ENCODE results near the gene COL11A2. TPM values are rescaled to one million over a fixed set of nuclear protein-coding genes. Genes with fewer than 3 reads are reported as not detected.

Gene COL11A2
- total RNA-seq, 1 donor from 2014 or later, result 0.65 TPM

DNA sequence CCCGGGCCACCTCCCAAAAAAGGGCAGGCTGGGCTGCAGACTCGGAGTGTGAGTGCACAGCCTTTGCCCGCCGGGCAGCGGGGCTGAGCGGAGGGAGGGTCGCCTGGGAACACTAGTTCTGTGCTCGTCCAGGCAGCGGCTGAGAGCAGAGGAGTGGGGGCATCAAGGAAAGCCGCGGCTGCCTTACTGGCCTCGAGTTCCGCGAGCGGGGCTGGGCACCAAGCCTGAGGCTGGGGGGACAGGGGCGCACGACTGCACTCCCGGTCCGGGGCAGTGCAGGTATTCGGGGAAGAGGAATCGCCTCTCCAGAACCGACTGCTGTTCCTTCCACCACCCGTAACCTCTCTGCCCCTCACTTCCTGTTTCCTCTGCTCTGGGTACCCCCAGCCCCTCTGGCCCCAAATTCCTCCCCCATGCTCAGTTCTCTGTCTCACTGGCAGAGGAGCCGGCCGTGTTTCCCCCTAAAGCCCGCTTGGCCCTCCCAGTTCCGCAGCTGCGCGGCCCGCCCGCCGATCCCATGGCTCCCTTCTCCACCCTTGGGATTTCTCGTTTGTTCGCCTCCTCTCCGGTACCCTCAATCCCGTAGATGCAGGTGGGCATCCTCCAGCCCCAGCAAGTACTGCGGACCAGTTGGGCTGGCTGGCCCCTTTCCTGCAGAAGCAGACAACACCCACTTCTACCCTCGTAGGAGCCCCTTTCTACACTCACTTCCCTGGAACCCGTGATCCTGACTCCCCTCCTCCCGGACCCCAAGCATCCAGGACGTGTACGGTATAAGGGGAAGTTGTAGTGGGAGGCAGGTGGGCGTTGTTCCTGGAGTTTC is 21.1 kb upstream of the COL11A2 start:
- peaks cover 39% of the 10 kb centered on the region for H3K27me3 Mint-ChIP-seq (ENCODE audit: insufficient read depth)
- no peak for DNase-seq (ENCODE audit: low spot score)
- no peaks in the 10 kb centered on the region for H3K9me3 Mint-ChIP-seq
- H3K27ac Mint-ChIP-seq, result no peak overlapping the region
- intact Hi-C loops (cut with micrococcal nuclease), result no loop called here
- peak overlapping the region; percentile 66 for H3K4me3 Mint-ChIP-seq
- peaks cover 34% of the 10 kb centered on the region for H3K4me1 Mint-ChIP-seq (ENCODE audit: low read depth)
- peaks cover 26% of the 10 kb centered on the region for H3K36me3 Mint-ChIP-seq (ENCODE audit: low read depth)

DNA sequence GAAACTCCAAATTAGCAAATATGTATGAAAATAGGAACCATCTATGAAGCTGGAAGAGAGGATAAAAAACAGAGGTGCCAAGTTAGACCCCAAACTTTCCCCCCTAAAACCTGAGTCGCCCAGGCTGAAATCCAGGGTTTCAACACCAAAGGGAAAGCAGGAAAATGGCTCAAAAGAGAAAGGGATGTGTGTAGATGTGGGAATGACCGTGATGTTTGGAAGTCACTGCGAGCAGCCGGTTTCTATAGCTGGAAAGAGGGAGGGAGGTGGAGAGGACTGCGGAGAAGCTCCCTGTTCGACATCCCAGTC is 20.5 kb upstream of the COL11A2 start:
- intact Hi-C loops (cut with micrococcal nuclease), result no loop called here
- Mint-ChIP-seq H3K27ac (no peak overlapping the region), H3K9me3 (no peaks in the 10 kb centered on the region), H3K27me3 (ENCODE audit: insufficient read depth) (peaks cover 34% of the 10 kb centered on the region), H3K4me1 (ENCODE audit: low read depth) (peaks cover 34% of the 10 kb centered on the region), H3K4me3 (no peak overlapping the region), H3K36me3 (ENCODE audit: low read depth) (peaks cover 26% of the 10 kb centered on the region)
- no peak for DNase-seq (ENCODE audit: low spot score)

DNA sequence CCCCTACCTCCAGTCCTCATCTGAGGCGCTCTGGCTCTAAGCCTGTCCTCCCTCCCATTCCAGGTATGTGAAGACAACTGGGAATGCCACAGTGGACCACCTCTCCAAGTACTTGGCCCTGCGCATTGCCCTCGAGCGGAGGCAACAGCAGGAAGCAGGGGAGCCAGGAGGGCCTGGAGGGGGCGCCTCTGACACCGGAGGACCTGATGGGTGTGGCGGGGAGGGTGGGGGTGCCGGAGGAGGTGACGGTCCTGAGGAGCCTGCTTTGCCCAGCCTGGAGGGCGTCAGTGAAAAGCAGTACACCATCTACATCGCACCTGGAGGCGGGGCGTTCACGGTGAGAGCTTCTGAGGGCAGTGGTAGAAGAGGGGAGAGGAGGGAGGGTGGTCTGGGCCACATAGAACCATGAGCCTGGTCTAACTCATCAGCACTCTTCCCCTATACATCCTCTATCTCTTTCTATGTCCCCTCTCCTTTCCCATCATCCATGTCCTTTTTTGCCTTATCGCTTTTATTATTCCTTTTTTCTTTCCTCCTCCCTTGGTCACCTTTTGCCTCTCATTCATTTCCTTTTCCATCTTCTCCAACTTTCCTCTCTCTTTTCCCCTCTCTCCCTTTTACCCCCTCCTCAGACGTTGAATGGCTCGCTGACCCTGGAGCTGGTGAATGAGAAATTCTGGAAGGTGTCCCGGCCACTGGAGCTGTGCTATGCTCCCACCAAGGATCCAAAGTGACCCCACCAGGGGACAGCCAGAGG is 19.6 kb upstream of the COL11A2 start:
- Mint-ChIP-seq H3K36me3 (ENCODE audit: low read depth) (peaks cover 26% of the 10 kb centered on the region), H3K27me3 (ENCODE audit: insufficient read depth) (peaks cover 34% of the 10 kb centered on the region), H3K4me1 (ENCODE audit: low read depth) (peaks cover 34% of the 10 kb centered on the region), H3K4me3 (no peak overlapping the region), H3K9me3 (no peaks in the 10 kb centered on the region), H3K27ac (no peak overlapping the region)
- intact Hi-C loops (cut with micrococcal nuclease), result no loop called here
- no peak for DNase-seq (ENCODE audit: low spot score)

DNA sequence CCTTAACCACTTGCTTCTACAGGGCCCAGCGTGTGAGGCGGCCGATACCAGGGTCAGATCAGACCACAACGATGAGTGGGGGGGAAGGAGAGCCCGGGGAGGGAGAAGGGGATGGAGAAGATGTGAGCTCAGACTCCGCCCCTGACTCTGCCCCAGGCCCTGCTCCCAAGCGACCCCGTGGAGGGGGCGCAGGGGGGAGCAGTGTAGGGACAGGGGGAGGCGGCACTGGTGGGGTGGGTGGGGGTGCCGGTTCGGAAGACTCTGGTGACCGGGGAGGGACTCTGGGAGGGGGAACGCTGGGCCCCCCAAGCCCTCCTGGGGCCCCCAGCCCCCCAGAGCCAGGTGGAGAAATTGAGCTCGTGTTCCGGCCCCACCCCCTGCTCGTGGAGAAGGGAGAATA is 18.9 kb upstream of the COL11A2 start:
- intact Hi-C loops (cut with micrococcal nuclease), result no loop called here
- no peak overlapping the region for H3K27ac Mint-ChIP-seq
- no peak for DNase-seq (ENCODE audit: low spot score)

DNA sequence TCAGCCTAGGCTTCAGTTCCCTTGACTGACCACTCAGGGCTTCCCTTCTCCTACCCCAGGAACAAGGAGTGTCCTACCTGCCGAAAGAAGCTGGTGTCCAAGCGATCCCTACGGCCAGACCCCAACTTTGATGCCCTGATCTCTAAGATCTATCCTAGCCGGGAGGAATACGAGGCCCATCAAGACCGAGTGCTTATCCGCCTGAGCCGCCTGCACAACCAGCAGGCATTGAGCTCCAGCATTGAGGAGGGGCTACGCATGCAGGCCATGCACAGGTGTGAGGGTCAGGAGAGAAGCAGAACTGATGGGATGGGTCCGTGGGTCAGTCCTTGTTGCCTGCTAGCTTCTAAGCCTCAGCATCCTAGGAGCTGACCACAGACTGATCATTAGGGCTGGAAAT is 17.6 kb upstream of the COL11A2 start:
- Mint-ChIP-seq H3K27me3 (ENCODE audit: insufficient read depth) (peaks cover 29% of the 10 kb centered on the region), H3K9me3 (no peaks in the 10 kb centered on the region), H3K4me1 (ENCODE audit: low read depth) (peaks cover 50% of the 10 kb centered on the region), H3K36me3 (ENCODE audit: low read depth) (peaks cover 27% of the 10 kb centered on the region), H3K4me3 (peak overlapping the region; percentile 31), H3K27ac (no peak overlapping the region)
- intact Hi-C loops (cut with micrococcal nuclease), result loop anchor here (10.0 kb wide), 3 partner anchors 365 to 1545 kb away; partner anchors contain the start of genes C6orf47, CSNK2B, GPANK1 and LY6G5B
- DNase-seq (ENCODE audit: low spot score), result no peak

More for the DNA sequence above, 18.9 kb upstream of the COL11A2 start:
- H3K9me3 Mint-ChIP-seq, result no peaks in the 10 kb centered on the region
- peaks cover 34% of the 10 kb centered on the region for H3K27me3 Mint-ChIP-seq (ENCODE audit: insufficient read depth)
- peaks cover 37% of the 10 kb centered on the region for H3K4me1 Mint-ChIP-seq (ENCODE audit: low read depth)
- H3K36me3 Mint-ChIP-seq (ENCODE audit: low read depth), result peaks cover 26% of the 10 kb centered on the region
- no peak overlapping the region for H3K4me3 Mint-ChIP-seq

DNA sequence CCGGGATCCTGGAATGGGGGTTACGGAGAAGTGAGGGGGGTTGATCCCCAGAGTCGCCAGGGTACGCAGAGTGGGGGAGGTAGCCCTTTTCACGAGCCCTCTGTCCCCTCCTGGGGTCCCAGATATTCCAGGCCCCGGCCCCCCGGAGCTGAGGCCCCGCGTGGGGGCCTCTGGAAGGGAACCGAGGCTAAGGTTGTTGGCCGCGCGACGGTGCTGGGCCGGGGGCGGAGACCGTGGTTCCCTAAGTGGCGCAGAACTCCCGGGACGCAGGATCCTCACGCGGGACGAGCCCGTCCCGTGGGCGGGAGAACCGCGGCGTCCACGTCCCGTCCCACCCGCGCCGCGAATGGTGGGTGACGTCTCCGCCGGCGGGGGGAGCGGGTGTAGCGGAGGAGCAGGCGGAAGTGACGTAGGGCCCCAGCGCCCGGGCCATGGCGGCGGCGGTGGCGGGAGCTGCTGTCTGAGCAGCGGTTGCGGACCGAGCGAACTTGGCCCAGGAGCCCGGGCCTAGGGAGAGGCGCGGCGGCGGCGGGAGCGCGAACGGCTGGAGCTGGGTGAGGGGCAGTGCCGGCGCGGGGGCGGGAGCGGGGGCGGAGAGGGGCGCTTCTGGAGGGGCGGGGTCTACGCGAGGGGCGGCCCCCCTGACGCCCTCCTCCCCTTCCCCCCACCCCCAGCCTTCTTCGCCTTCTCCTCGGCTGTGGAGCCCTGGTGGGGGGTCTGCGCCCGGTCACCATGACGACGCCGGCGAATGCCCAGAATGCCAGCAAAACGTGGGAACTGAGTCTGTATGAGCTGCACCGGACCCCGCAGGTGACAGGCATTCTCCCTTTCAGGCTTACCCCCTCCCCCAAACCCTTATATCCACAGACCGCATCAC is 16.1 kb upstream of the COL11A2 start, which contains the start of gene RING1:
Gene RING1 (plus strand): TSS at position 410 of the 877 bp plus-strand sequence. CDS start 323 bp downstream, at position 733.
- peak within 1 kb of the TSS; percentile 96 for H3K27ac Mint-ChIP-seq
- H3K9me3 Mint-ChIP-seq, result no peaks in the 10 kb centered on the region
- H3K4me3 Mint-ChIP-seq, result peak within 1 kb of the TSS; percentile 91
- peak; percentile 84 for DNase-seq (ENCODE audit: low spot score)
- peaks cover 30% of the 10 kb centered on the region for H3K36me3 Mint-ChIP-seq (ENCODE audit: low read depth)
- H3K27me3 Mint-ChIP-seq (ENCODE audit: insufficient read depth), result peaks cover 14% of the 10 kb centered on the region
- H3K4me1 Mint-ChIP-seq (ENCODE audit: low read depth), result peaks cover 50% of the 10 kb centered on the region
- intact Hi-C loops (cut with micrococcal nuclease), result loop anchor here (1.0 to 10.0 kb wide), 6 partner anchors 8 to 1544 kb away; partner anchors contain the start of genes C6orf47, CSNK2B, GPANK1 and ITPR3

DNA sequence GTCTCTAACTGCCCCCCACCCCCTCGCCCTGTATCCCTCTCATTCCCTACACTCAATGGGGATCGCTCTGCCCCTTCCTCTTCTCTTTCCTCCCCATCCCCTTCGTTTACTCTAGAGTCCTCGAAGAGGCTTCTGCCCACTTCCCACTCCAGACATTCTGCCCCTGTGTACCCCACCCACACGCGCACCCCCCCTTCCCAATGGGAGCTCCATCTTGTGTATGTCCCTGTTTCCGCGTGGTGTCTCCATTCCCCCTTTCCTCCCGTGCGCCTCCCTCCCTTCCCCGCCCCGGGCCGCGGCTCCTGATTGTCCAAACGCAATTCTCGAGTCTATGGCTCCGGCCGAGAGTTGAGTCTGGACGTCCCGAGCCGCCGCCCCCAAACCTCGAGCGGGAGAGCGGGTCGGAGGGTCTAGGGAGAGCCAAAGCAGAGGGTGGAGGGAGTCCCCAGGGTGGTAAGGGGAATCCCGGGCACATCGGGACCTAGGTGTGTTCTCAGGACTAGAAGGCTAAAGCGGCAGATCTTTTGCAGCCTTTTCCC is 15.4 kb upstream of the COL11A2 start:
- Mint-ChIP-seq H3K4me1 (ENCODE audit: low read depth) (peaks cover 51% of the 10 kb centered on the region), H3K9me3 (no peaks in the 10 kb centered on the region), H3K36me3 (ENCODE audit: low read depth) (peaks cover 36% of the 10 kb centered on the region), H3K4me3 (peak overlapping the region; percentile 91), H3K27me3 (ENCODE audit: insufficient read depth) (peaks cover 7% of the 10 kb centered on the region), H3K27ac (peak overlapping the region; percentile 96)
- no peak for DNase-seq (ENCODE audit: low spot score)
- intact Hi-C loops (cut with micrococcal nuclease), result loop anchor here (1.0 to 10.0 kb wide), 6 partner anchors 7 to 1543 kb away; partner anchors contain the start of genes C6orf47, CSNK2B, GPANK1 and ITPR3

DNA sequence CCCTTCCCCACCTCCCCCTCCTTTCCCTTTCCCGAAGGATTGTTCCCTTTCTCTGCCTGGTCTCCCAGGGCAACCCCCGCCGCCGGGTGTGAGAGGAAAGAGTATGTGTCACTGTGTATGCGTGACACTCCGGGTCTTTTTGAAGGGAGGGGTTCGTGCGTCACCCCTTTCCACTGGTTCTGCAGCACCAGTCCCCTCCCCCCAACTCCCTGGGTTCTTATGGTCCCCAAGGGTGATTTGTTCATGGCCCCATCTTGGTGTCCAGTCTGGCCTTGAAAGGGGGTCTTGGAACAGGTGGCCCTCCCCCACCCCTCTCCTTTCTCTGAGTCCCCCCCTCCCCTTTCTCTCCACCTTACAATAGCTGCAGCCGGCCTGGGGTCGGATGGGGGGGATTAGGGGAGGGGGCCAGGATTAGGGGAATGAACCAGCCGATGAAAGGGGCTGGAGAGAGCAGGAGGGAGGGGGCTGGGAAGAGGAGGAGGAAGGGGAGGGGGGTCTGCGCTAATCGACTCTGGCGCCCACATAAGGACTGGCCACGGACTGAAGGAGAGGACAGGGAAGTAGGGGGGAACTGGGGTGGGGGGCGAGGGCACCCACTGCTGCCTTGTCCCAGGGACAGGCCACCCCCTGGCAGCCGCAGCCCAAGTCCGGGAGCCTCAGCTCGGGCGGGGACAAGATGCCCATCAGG is 14.7 kb upstream of the COL11A2 start:
- Mint-ChIP-seq H3K27ac (no peak overlapping the region), H3K4me3 (peak overlapping the region; percentile 100), H3K36me3 (ENCODE audit: low read depth) (peaks cover 36% of the 10 kb centered on the region), H3K9me3 (no peaks in the 10 kb centered on the region), H3K27me3 (ENCODE audit: insufficient read depth) (peaks cover under 1% of the 10 kb centered on the region), H3K4me1 (ENCODE audit: low read depth) (peaks cover 54% of the 10 kb centered on the region)
- no peak for DNase-seq (ENCODE audit: low spot score)
- intact Hi-C loops (cut with micrococcal nuclease), result loop anchor here (10.0 kb wide), 3 partner anchors 368 to 1542 kb away; partner anchors contain the start of genes C6orf47, CSNK2B, GPANK1 and LY6G5B

DNA sequence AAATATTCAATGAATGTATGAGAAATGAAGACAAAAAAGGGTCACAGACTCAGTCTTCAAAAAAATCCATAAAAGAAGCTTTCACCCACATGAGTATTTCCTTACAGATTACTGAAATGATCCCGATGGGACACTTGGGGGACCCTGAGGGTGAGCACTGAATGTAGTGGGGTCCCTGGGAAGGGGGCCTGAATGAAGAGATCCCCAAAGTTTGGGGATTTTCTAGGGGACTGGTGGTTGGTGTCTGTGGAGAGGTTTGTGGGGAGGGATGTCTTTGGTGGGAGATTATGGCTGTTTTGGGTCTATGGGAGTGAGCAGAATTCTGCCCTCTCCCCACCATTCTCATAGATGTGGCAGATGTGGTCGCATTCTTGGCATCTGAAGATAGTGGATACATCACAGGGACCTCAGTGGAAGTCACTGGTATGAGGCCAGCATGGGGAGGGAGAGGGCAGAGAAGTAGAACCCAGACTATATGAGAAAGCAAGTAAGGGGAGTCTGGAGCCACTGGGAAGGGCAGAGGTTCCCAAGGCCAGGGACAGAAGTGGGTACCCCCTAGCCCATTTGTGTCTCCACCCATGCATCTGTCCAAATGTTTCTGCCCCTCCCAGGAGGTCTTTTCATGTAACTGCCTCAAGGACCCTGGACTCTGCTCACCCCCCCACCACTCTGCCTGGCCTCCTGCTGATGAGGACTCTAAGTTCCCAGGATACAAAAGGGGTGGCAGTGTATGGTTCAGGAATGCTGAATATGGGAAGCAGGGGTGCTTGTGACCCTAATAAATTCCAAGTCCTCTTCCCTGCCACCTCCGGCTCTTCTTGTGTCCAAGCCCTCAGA is 14.0 kb upstream of the COL11A2 start:
- no peak for DNase-seq (ENCODE audit: low spot score)
- intact Hi-C loops (cut with micrococcal nuclease), result loop anchor here (10.0 kb wide), 3 partner anchors 369 to 1541 kb away; partner anchors contain the start of genes C6orf47, CSNK2B, GPANK1 and LY6G5B
- Mint-ChIP-seq H3K27me3 (ENCODE audit: insufficient read depth) (no peaks in the 10 kb centered on the region), H3K36me3 (ENCODE audit: low read depth) (peaks cover 41% of the 10 kb centered on the region), H3K4me1 (ENCODE audit: low read depth) (peaks cover 61% of the 10 kb centered on the region), H3K27ac (peak overlapping the region; percentile 96), H3K4me3 (peak overlapping the region; percentile 100), H3K9me3 (no peaks in the 10 kb centered on the region)

DNA sequence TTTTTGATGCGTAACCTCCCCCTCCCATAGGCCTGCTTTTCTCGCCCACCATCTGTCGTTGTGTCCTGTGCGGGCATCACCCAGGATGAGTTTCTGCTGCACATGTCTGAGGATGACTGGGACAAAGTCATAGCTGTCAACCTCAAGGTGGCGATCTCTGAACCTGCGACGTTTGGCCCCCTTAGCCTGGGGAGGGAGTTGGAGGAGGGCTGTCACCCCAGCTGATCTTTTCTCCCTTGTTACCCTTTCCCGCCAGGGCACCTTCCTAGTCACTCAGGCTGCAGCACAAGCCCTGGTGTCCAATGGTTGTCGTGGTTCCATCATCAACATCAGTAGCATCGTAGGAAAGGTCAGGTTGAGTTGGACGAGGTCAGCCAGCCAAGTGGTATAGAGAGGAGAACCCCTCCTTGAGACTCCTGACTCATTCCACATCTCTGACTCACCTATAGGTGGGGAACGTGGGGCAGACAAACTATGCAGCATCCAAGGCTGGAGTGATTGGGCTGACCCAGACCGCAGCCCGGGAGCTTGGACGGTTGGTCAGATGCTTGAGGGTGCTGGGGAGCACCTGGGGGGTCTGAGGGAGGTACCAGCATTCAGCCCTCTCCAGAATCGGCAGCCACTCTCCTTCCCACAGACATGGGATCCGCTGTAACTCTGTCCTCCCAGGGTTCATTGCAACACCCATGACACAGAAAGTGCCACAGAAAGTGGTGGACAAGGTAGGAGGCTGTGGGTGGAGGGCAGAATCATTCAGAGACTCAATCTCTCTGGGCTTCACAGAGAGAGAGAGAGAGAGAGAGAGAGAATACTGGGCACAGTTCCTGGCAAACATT is 13.1 kb upstream of the COL11A2 start:
- Mint-ChIP-seq H3K27me3 (ENCODE audit: insufficient read depth) (no peaks in the 10 kb centered on the region), H3K4me1 (ENCODE audit: low read depth) (peaks cover 69% of the 10 kb centered on the region), H3K36me3 (ENCODE audit: low read depth) (peaks cover 42% of the 10 kb centered on the region), H3K4me3 (peak overlapping the region; percentile 100), H3K27ac (peak overlapping the region; percentile 96), H3K9me3 (no peaks in the 10 kb centered on the region)
- intact Hi-C loops (cut with micrococcal nuclease), result loop anchor here (10.0 kb wide), 3 partner anchors 369 to 1541 kb away; partner anchors contain the start of genes C6orf47, CSNK2B, GPANK1 and LY6G5B
- DNase-seq (ENCODE audit: low spot score), result no peak
